K562 (cell line): ENCODE data around the gene SORCS1. TPM values are rescaled to one million over a fixed set of nuclear protein-coding genes. Genes with fewer than 3 reads are reported as not detected.

Source experiments
- ATAC-seq: fragments of 200-7000 bp; cut with Tn5 transposase; 3 replicates; pipeline ENCODE4 v1.9.1; 2020; ENCODE audit warnings: moderate library complexity
- BruUV-seq: library from RNA; stranded (reverse); fragments of 400-500 nt; replicated peaks from 2 replicates; lab custom pipeline; 2021; lab: Mats Ljungman, UMichigan
- CTCF ChIA-PET: fragments of 300-600 bp; formaldehyde crosslinking; extraction: SDS; loops from one replicate; lab custom pipeline; 2021; ENCODE audit warnings: low intra/inter-chr PET ratio; lab: Yijun Ruan, JAX
- POLR2A ChIA-PET: fragments of 300-600, 350-650 bp; sonication (Branson Sonifier 250); formaldehyde crosslinking; extraction: SDS; loops from one replicate; lab custom pipeline; 2021; ENCODE audit warnings: antibody characterized with exemption, inconsistent platforms; lab: Yijun Ruan, JAX
- DNase-seq, 4 experiments: peaks; one replicate each; pipeline versions ENCODE4 v3.0.0 to v3.0.0-alpha.2; 2011 to 2018; ENCODE audit warnings: low spot score in 3 of 4, mixed read lengths in 3 of 4; ENCODE audit errors: extremely low read depth in 1 of 4
- FAIRE-seq: peaks from 2 replicates; lab custom pipeline; 2011; peaks lifted over from hg19 to GRCh38; lab: Jason Lieb, UNC
- H2AFZ ChIP-seq: 2 replicates; pipeline ENCODE4 v1.6.0; 2011; ENCODE audit warnings: low read depth, low read length, control low read depth, inconsistent platforms
- H3K27ac ChIP-seq: fragments of 200-600 bp; 3 replicates; pipeline ENCODE4 v1.8.0; 2011; ENCODE audit warnings: low read depth, mild to moderate bottlenecking, control low read depth, inconsistent platforms, low read length, moderate library complexity, mixed read lengths; ENCODE audit errors: extremely low read depth
- H3K27me3 ChIP-seq, 2 experiments: fragments of 300-600 bp in 1 of 2; 2 replicates in 1 of 2; 3 replicates in 1 of 2; pipeline versions ENCODE4 v1.6.0 to v1.8.0; 2011; ENCODE audit warnings: inconsistent platforms in 2 of 2, low read length in 2 of 2, mild to moderate bottlenecking in 1 of 2, mixed read lengths in 1 of 2, moderate library complexity in 1 of 2; ENCODE audit not compliant: control insufficient read depth in 2 of 2, insufficient read depth in 2 of 2
- H3K36me3 ChIP-seq: fragments of 300-600 bp; 3 replicates; pipeline ENCODE4 v1.8.0; 2011; ENCODE audit warnings: mild to moderate bottlenecking, low read length, inconsistent platforms; ENCODE audit not compliant: control insufficient read depth, insufficient read depth
- H3K4me1 ChIP-seq, 2 experiments: fragments of 200-600 bp in 1 of 2; replicated peaks in 1 of 2; 2 replicates in 1 of 2; 3 replicates in 1 of 2; pipeline versions ENCODE4 v1.5.1 to v1.8.0; 2011; ENCODE audit warnings: inconsistent platforms in 2 of 2, low read length in 2 of 2, mild to moderate bottlenecking in 1 of 2, mixed read lengths in 1 of 2, moderate library complexity in 1 of 2; ENCODE audit not compliant: control insufficient read depth in 2 of 2, insufficient read depth in 2 of 2
- H3K4me2 ChIP-seq: 2 replicates; pipeline ENCODE4 v1.6.1; 2011; ENCODE audit warnings: low read length, control low read depth, inconsistent platforms, mixed read lengths; ENCODE audit not compliant: insufficient read depth
- H3K4me3 ChIP-seq: fragments of 200-600 bp; sonication (generic), shearing (Covaris generic); 2 replicates; pipeline ENCODE4 v1.5.1; 2016; ENCODE audit warnings: control low read depth, inconsistent platforms
- H3K79me2 ChIP-seq: fragments of 200-600 bp; 3 replicates; pipeline ENCODE4 v1.8.0; 2011; ENCODE audit warnings: low read length, inconsistent platforms; ENCODE audit not compliant: control insufficient read depth, insufficient read depth
- H3K9ac ChIP-seq, 2 experiments: 2 replicates each; pipeline versions ENCODE4 v1.6.0 to v1.6.1; 2011; ENCODE audit warnings: low read depth in 2 of 2, low read length in 2 of 2, control low read depth in 1 of 2, inconsistent platforms in 1 of 2, mild to moderate bottlenecking in 1 of 2, mixed read lengths in 1 of 2; ENCODE audit not compliant: insufficient read depth in 1 of 2
- H3K9me1 ChIP-seq: one replicate; pipeline ENCODE4 v1.6.0; 2011; ENCODE audit warnings: inconsistent platforms, mild to moderate bottlenecking, low read length, moderate library complexity; ENCODE audit not compliant: control insufficient read depth, insufficient read depth
- H3K9me3 ChIP-seq: replicated peaks from 2 replicates; pipeline ENCODE4 v1.5.1; 2011; ENCODE audit warnings: low read depth, low read length, inconsistent platforms; ENCODE audit not compliant: control insufficient read depth, insufficient read depth
- H4K20me1 ChIP-seq: replicated peaks from 2 replicates; pipeline ENCODE4 v1.6.1; 2011; ENCODE audit warnings: low read length, inconsistent platforms, mixed read lengths; ENCODE audit not compliant: control insufficient read depth, insufficient read depth
- ARID3A ChIP-seq: IDR thresholded peaks from 2 replicates; pipeline ENCODE4 v1.6.1; 2012; ENCODE audit warnings: low read depth, low read length, improper control_type of control experiment, borderline replicate concordance
- BRF1 ChIP-seq: IDR thresholded peaks from 3 replicates; pipeline ENCODE4 v1.6.1; 2011; ENCODE audit warnings: borderline replicate concordance, mild to moderate bottlenecking; ENCODE audit not compliant: insufficient read length; ENCODE audit errors: extremely low read depth
- FOXK2 ChIP-seq, 2 experiments: fragments of 450-650 bp; IDR thresholded peaks in 1 of 2; conservative IDR thresholded peaks in 1 of 2; 2 replicates each; pipeline ENCODE4 v1.6.1; 2016; ENCODE audit warnings: low read depth in 2 of 2, mild to moderate bottlenecking in 1 of 2
- KLF13 ChIP-seq: fragments of 450-650 bp; IDR thresholded peaks from 2 replicates; pipeline ENCODE4 v1.6.1; 2016; ENCODE audit warnings: missing genetic modification characterization, low read depth, mild to moderate bottlenecking, missing compliant biosample characterization, moderate library complexity, borderline replicate concordance
- NCOR1 ChIP-seq: fragments of 450-650 bp; IDR thresholded peaks from 2 replicates; pipeline ENCODE4 v1.6.1; 2016; ENCODE audit warnings: mild to moderate bottlenecking, moderate library complexity
- PCBP2 ChIP-seq: fragments of 200-400 bp; formaldehyde crosslinking; IDR thresholded peaks from 2 replicates; pipeline ENCODE4 v1.6.1; 2018; ENCODE audit warnings: low read length, low read depth, mild to moderate bottlenecking, moderate library complexity; ENCODE audit not compliant: poor library complexity, severe bottlenecking
- SMC3 ChIP-seq: conservative IDR thresholded peaks from 2 replicates; pipeline ENCODE4 v1.6.1; 2011; ENCODE audit warnings: low read depth, low read length, improper control_type of control experiment; ENCODE audit not compliant: insufficient read depth
- TCF7L2 ChIP-seq: fragments of 150-350 bp; IDR thresholded peaks from 2 replicates; pipeline ENCODE4 v1.6.1; 2016; ENCODE audit warnings: low read depth, mild to moderate bottlenecking, low read length, moderate library complexity
- THRA ChIP-seq: fragments of 450-650 bp; IDR thresholded peaks from 2 replicates; pipeline ENCODE4 v1.6.1; 2017; ENCODE audit warnings: mild to moderate bottlenecking, moderate library complexity
- WHSC1 ChIP-seq: IDR thresholded peaks from one replicate; pipeline ENCODE4 v1.6.1; 2012; ENCODE audit warnings: low read length, control low read depth, inconsistent platforms
- ZNF253 ChIP-seq: fragments of 250-450 bp; sonication (Bioruptor Pico); conservative IDR thresholded peaks from 2 replicates; pipeline ENCODE4 v1.6.1; 2021; ENCODE audit warnings: mild to moderate bottlenecking
- ZNF431 ChIP-seq: sonication (generic); formaldehyde crosslinking; IDR thresholded peaks from 2 replicates; pipeline ENCODE4 v1.8.0; 2022; ENCODE audit warnings: mild to moderate bottlenecking, missing genetic modification reagents
- ZNF785 ChIP-seq: fragments of 250-450 bp; sonication (Bioruptor Pico); IDR thresholded peaks from 2 replicates; pipeline ENCODE4 v1.4.0; 2020; ENCODE audit warnings: mild to moderate bottlenecking
- in situ Hi-C: fragments of 300-500 bp; cut with MboI; formaldehyde crosslinking; loops from 4 replicates; pipeline ENCODE4 v1.15.0; 2018; ENCODE audit warnings: inconsistent platforms, mixed read lengths
- intact Hi-C: fragments of 100-400 bp; cut with micrococcal nuclease; formaldehyde crosslinking; loops from 2 replicates; pipeline ENCODE4 v1.14.2; 2022
- polyA plus RNA-seq, 8 experiments: library from polyadenylated mRNA; depleted of rRNA in 4 of 8; stranded (reverse) in 5 of 8; unstranded in 3 of 8; fragments of >200 nt; fragmentation: Nextera tagmentation in 2 of 8; fragmentation: Illumina TruSeq in 1 of 8; extraction: Ambion mirVana in 2 of 8; extraction: Trizol in 1 of 8; gene quantifications; 2 replicates each; pipeline versions ENCODE4 v1.2.1 to v1.2.3, GENCODE V29; 2011 to 2014; ENCODE audit warnings: inconsistent platforms in 1 of 8, missing spikeins in 1 of 8
- total RNA-seq, 7 experiments: library from RNA; depleted of rRNA in 6 of 7; stranded (reverse); fragments of >200 nt in 6 of 7; fragmentation: Illumina TruSeq in 2 of 7; extraction: Trizol in 2 of 7; gene quantifications; 2 replicates each; pipeline versions ENCODE4 v1.2.1 to v1.2.3, GENCODE V29; 2011 to 2021; ENCODE audit warnings: low replicate concordance in 1 of 7
- TF ChIP-seq, protein P1 (sequence below): fragments of 250-450 bp; sonication (Bioruptor Pico); IDR thresholded peaks from 2 replicates; pipeline ENCODE4 v1.5.0; 2021; ENCODE audit warnings: mild to moderate bottlenecking, borderline replicate concordance
- TF ChIP-seq, protein P2 (sequence below): fragments of 450-650 bp; IDR thresholded peaks from 2 replicates; pipeline ENCODE4 v1.7.0; 2016; ENCODE audit warnings: borderline replicate concordance

SORCS1 gene
- total and polyA plus RNA-seq, 9 of the 15 experiments (the other 6 are each of a cell fraction or from before 2014, with no cell fraction given): 1.5 to 3.9 (median 2.7) TPM

GRCh38 chr10:106694696-106695095, 469.8 kb downstream of the SORCS1 start (continued):
- TF ChIP-seq, protein P1, sequence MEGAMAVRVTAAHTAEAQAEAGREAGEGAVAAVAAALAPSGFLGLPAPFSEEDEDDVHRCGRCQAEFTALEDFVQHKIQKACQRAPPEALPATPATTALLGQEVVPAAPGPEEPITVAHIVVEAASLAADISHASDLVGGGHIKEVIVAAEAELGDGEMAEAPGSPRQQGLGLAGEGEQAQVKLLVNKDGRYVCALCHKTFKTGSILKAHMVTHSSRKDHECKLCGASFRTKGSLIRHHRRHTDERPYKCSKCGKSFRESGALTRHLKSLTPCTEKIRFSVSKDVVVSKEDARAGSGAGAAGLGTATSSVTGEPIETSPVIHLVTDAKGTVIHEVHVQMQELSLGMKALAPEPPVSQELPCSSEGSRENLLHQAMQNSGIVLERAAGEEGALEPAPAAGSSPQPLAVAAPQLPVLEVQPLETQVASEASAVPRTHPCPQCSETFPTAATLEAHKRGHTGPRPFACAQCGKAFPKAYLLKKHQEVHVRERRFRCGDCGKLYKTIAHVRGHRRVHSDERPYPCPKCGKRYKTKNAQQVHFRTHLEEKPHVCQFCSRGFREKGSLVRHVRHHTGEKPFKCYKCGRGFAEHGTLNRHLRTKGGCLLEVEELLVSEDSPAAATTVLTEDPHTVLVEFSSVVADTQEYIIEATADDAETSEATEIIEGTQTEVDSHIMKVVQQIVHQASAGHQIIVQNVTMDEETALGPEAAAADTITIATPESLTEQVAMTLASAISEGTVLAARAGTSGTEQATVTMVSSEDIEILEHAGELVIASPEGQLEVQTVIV (CRISPR knock-in tag): no peak
- TF ChIP-seq ZNF785 (no peak), ZNF431 (CRISPR knock-in tag) (no peak), BRF1 (no peak), NCOR1 (no peak), SMC3 (no peak)

GRCh38 chr10:106682175-106682574, 482.3 kb downstream of the SORCS1 start:
- Histone ChIP-seq H3K79me2 (no peaks in the 10 kb centered on the region), H3K9me3 (no peaks in the 10 kb centered on the region), H3K9ac (no peak overlapping the region), H3K9me1 (no peaks in the 10 kb centered on the region), H3K36me3 (no peaks in the 10 kb centered on the region), H3K4me1 (no peaks in the 10 kb centered on the region), H4K20me1 (no peaks in the 10 kb centered on the region), H3K27ac (no peak overlapping the region), H3K4me2 (no peak overlapping the region), H3K4me3 (no peak overlapping the region), H2AFZ (no peak overlapping the region), H3K27me3 (no peaks in the 10 kb centered on the region)
- intact Hi-C loops: no loop called here
- in situ Hi-C loops: no loop called here
- ChIA-PET CTCF (no interaction called here), POLR2A (no interaction called here)
- FAIRE-seq (no peak), ATAC-seq (no peak), DNase-seq (no peak)
- no TSS peak for BruUV-seq
- no peak for TF ChIP-seq THRA
- TF ChIP-seq FOXK2 (conservative IDR thresholded peaks at IDR 0.05 in 1 of 2, IDR thresholded peaks at IDR 0.05 in 1 of 2; ENCODE audit: low read depth in 2 of 2): no peak
- TF ChIP-seq PCBP2: no peak
- no peak for TF ChIP-seq ARID3A
- no peak for TF ChIP-seq TCF7L2
- TF ChIP-seq WHSC1: no peak
- no peak for TF ChIP-seq KLF13
- no peak for TF ChIP-seq ZNF253
- TF ChIP-seq, protein P2, sequence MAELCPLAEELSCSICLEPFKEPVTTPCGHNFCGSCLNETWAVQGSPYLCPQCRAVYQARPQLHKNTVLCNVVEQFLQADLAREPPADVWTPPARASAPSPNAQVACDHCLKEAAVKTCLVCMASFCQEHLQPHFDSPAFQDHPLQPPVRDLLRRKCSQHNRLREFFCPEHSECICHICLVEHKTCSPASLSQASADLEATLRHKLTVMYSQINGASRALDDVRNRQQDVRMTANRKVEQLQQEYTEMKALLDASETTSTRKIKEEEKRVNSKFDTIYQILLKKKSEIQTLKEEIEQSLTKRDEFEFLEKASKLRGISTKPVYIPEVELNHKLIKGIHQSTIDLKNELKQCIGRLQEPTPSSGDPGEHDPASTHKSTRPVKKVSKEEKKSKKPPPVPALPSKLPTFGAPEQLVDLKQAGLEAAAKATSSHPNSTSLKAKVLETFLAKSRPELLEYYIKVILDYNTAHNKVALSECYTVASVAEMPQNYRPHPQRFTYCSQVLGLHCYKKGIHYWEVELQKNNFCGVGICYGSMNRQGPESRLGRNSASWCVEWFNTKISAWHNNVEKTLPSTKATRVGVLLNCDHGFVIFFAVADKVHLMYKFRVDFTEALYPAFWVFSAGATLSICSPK: no peak
